WTC11 (cell line): Measurements from ENCODE around the gene UTP4. TPM values are rescaled to one million over a fixed set of nuclear protein-coding genes. Genes with fewer than 3 reads are reported as not detected.
A peak's percentile ranks its signal among the peaks of the same experiment; 100 is the strongest.

Experiments
- ATAC-seq: fragments of 200-7000 bp; cut with Tn5 transposase; 2 replicates; pipeline ENCODE4 v1.10.0; 2021; ENCODE audit warnings: mild to moderate bottlenecking, moderate library complexity
- CTCF ChIA-PET: fragments of 300-600 bp; sonication (Branson Sonifier 250); formaldehyde crosslinking; loops from one replicate; lab custom pipeline; 2021; ENCODE audit warnings: antibody characterized with exemption; lab: Charles Lee
- POLR2A ChIA-PET: fragments of 350-600 bp; sonication (Branson Sonifier 250); formaldehyde crosslinking; loops from one replicate; lab custom pipeline; 2021; ENCODE audit warnings: antibody characterized with exemption; lab: Charles Lee
- DNase-seq: peaks from one replicate; pipeline ENCODE4 v3.0.0; 2021; ENCODE audit warnings: low spot score
- H3K27ac Mint-ChIP-seq: 2 replicates; pipeline ENCODE4 v1.8.0; 2021; ENCODE audit warnings: mixed read lengths
- H3K27me3 Mint-ChIP-seq: 2 replicates; pipeline ENCODE4 v1.8.0; 2021; ENCODE audit warnings: low read depth, mild to moderate bottlenecking, moderate library complexity, mixed read lengths
- H3K36me3 Mint-ChIP-seq: 2 replicates; pipeline ENCODE4 v1.8.0; 2021; ENCODE audit warnings: mixed read lengths
- H3K4me1 Mint-ChIP-seq: 2 replicates; pipeline ENCODE4 v1.8.0; 2022; ENCODE audit warnings: mixed read lengths
- H3K4me3 Mint-ChIP-seq: 2 replicates; pipeline ENCODE4 v1.8.0; 2021; ENCODE audit warnings: mild to moderate bottlenecking, moderate library complexity, mixed read lengths
- H3K9me3 Mint-ChIP-seq: 2 replicates; pipeline ENCODE4 v1.8.0; 2021; ENCODE audit warnings: mixed read lengths
- AFF4 ChIP-seq: sonication (generic); formaldehyde crosslinking; IDR thresholded peaks from 2 replicates; pipeline ENCODE4 v1.8.1; 2023; ENCODE audit warnings: mild to moderate bottlenecking, missing genetic modification reagents, borderline replicate concordance
- ATF1 ChIP-seq: sonication (generic); formaldehyde crosslinking; IDR thresholded peaks from 2 replicates; pipeline ENCODE4 v1.8.1; 2023; ENCODE audit warnings: mild to moderate bottlenecking, moderate library complexity, missing genetic modification reagents
- CREB1 ChIP-seq: sonication (generic); formaldehyde crosslinking; IDR thresholded peaks from 2 replicates; pipeline ENCODE4 v1.8.0; 2023; ENCODE audit warnings: mild to moderate bottlenecking, missing genetic modification reagents
- CTCF ChIP-seq: fragments of 200-600 bp; IDR thresholded peaks from 2 replicates; pipeline ENCODE4 v1.8.0; 2022; ENCODE audit warnings: antibody characterized with exemption
- E2F5 ChIP-seq: sonication (generic); formaldehyde crosslinking; IDR thresholded peaks from 2 replicates; pipeline ENCODE4 v1.8.1; 2022; ENCODE audit warnings: mild to moderate bottlenecking, moderate library complexity, missing genetic modification reagents
- ETV6 ChIP-seq: sonication (generic); formaldehyde crosslinking; IDR thresholded peaks from 2 replicates; pipeline ENCODE4 v1.8.1; 2022; ENCODE audit warnings: mild to moderate bottlenecking, missing genetic modification reagents
- FOXJ3 ChIP-seq: sonication (generic); formaldehyde crosslinking; IDR thresholded peaks from 2 replicates; pipeline ENCODE4 v1.9.0; 2021; ENCODE audit warnings: missing genetic modification reagents, mild to moderate bottlenecking, borderline replicate concordance
- FOXP1 ChIP-seq: sonication (generic); formaldehyde crosslinking; IDR thresholded peaks from 2 replicates; pipeline ENCODE4 v1.8.0; 2022; ENCODE audit warnings: missing genetic modification reagents, mild to moderate bottlenecking, moderate library complexity, borderline replicate concordance
- HMGA2 ChIP-seq: fragments of 250-450 bp; sonication (Bioruptor Pico); IDR thresholded peaks from 2 replicates; pipeline ENCODE4 v1.4.0; 2021; ENCODE audit warnings: mild to moderate bottlenecking, moderate library complexity
- JUN ChIP-seq: sonication (generic); formaldehyde crosslinking; IDR thresholded peaks from 2 replicates; pipeline ENCODE4 v1.8.0; 2023; ENCODE audit warnings: mild to moderate bottlenecking, missing genetic modification reagents
- KAT7 ChIP-seq: sonication (generic); formaldehyde crosslinking; IDR thresholded peaks from 2 replicates; pipeline ENCODE4 v1.8.1; 2023; ENCODE audit warnings: missing genetic modification reagents, mild to moderate bottlenecking, borderline replicate concordance
- MLX ChIP-seq: sonication (generic); formaldehyde crosslinking; IDR thresholded peaks from 2 replicates; pipeline ENCODE4 v1.8.1; 2023; ENCODE audit warnings: mild to moderate bottlenecking, missing genetic modification reagents, moderate library complexity
- NR3C1 ChIP-seq: sonication (generic); formaldehyde crosslinking; conservative IDR thresholded peaks from 2 replicates; pipeline ENCODE4 v1.8.1; 2023; ENCODE audit warnings: low read depth, mild to moderate bottlenecking, missing genetic modification reagents
- OVOL2 ChIP-seq: fragments of 250-450 bp; sonication (Bioruptor Pico); IDR thresholded peaks from 2 replicates; pipeline ENCODE4 v1.9.0; 2021; ENCODE audit warnings: mild to moderate bottlenecking, borderline replicate concordance
- RORB ChIP-seq: fragments of 250-450 bp; sonication (Bioruptor Pico); IDR thresholded peaks from 2 replicates; pipeline ENCODE4 v1.9.0; 2021; ENCODE audit warnings: mild to moderate bottlenecking
- SOX15 ChIP-seq: fragments of 250-450 bp; sonication (Bioruptor Pico); IDR thresholded peaks from 2 replicates; pipeline ENCODE4 v1.9.0; 2021; ENCODE audit warnings: mild to moderate bottlenecking
- TEAD1 ChIP-seq: sonication (generic); formaldehyde crosslinking; IDR thresholded peaks from 2 replicates; pipeline ENCODE4 v1.8.0; 2022; ENCODE audit warnings: mild to moderate bottlenecking, missing genetic modification reagents
- TP53 ChIP-seq: sonication (generic); formaldehyde crosslinking; IDR thresholded peaks from 2 replicates; pipeline ENCODE4 v1.8.1; 2023; ENCODE audit warnings: mild to moderate bottlenecking, missing genetic modification reagents
- ZBTB21 ChIP-seq: sonication (generic); formaldehyde crosslinking; IDR thresholded peaks from 2 replicates; pipeline ENCODE4 v1.8.1; 2023; ENCODE audit warnings: mild to moderate bottlenecking, missing genetic modification reagents, borderline replicate concordance
- ZNF121 ChIP-seq: sonication (generic); formaldehyde crosslinking; IDR thresholded peaks from 2 replicates; pipeline ENCODE4 v1.8.0; 2023; ENCODE audit warnings: missing genetic modification reagents
- ZNF263 ChIP-seq: sonication (generic); formaldehyde crosslinking; IDR thresholded peaks from 2 replicates; pipeline ENCODE4 v1.8.1; 2022; ENCODE audit warnings: low read depth, mild to moderate bottlenecking, moderate library complexity, missing genetic modification reagents
- ZNF425 ChIP-seq: fragments of 250-450 bp; sonication (Bioruptor Pico); conservative IDR thresholded peaks from 2 replicates; pipeline ENCODE4 v1.9.0; 2021; ENCODE audit warnings: mild to moderate bottlenecking
- ZNF512 ChIP-seq: sonication (generic); formaldehyde crosslinking; IDR thresholded peaks from 2 replicates; pipeline ENCODE4 v1.8.1; 2022; ENCODE audit warnings: missing genetic modification reagents, borderline replicate concordance
- total RNA-seq: library from RNA; stranded (reverse); gene quantifications from 3 replicates; pipeline ENCODE4 v1.2.3, GENCODE V29; 2021

UTP4 gene
- total RNA-seq, 1 experiment from 2014 or later = 85.7 TPM

GRCh38 chr16:69132424-69133252 lies at the start of gene UTP4, which contains the start of gene CHTF8 (continued):
- TF ChIP-seq JUN (CRISPR knock-in tag) (0 out of 2 replicates have a peak, but pooled peaks have one; percentile 55), ETV6 (CRISPR knock-in tag) (peak; percentile 84), SOX15 (CRISPR knock-in tag) (no peak), ZNF512 (CRISPR knock-in tag) (no peak), ATF1 (CRISPR knock-in tag) (no peak), TEAD1 (peak; percentile 72), ZNF425 (no peak), CREB1 (CRISPR knock-in tag) (no peak), MLX (no peak), FOXP1 (CRISPR knock-in tag) (peak; percentile 78; the same call in 1 of the 2 replicates), E2F5 (CRISPR knock-in tag) (0 out of 2 replicates have a peak, but pooled peaks have one; percentile 46), RORB (CRISPR knock-in tag) (no peak), TP53 (peak; percentile 71; the same call in 1 of the 2 replicates), NR3C1 (CRISPR knock-in tag) (0 out of 2 replicates have a peak, but pooled peaks have one; percentile 41), ZNF121 (CRISPR knock-in tag) (no peak)
- TF ChIP-seq, all 79 proteins: peak for 25

GRCh38 chr16:69083306-69083941 lies 49.0 kb upstream of the UTP4 start:
- ATAC-seq = peak; percentile 80
- peak; percentile 46 for DNase-seq
- CTCF ChIA-PET = interaction anchor here (0.8 to 2.3 kb wide), 3 partner anchors 10 to 30 kb away, joined by 4 to 8 read pairs (median 6); no protein-coding TSS in a partner anchor
- no peaks in the 10 kb centered on the region for H3K9me3 Mint-ChIP-seq
- H3K4me1 Mint-ChIP-seq = peaks cover 28% of the 10 kb centered on the region
- POLR2A ChIA-PET = no interaction called here
- H3K27me3 Mint-ChIP-seq = no peaks in the 10 kb centered on the region
- H3K27ac Mint-ChIP-seq = peak overlapping the region; percentile 9; the same call in 1 of the 2 replicates
- TF ChIP-seq SOX15 (CRISPR knock-in tag) (no peak), CTCF (no peak), ZBTB21 (peak; percentile 70; the same call in 1 of the 2 replicates), FOXJ3 (CRISPR knock-in tag) (no peak), OVOL2 (CRISPR knock-in tag) (no peak), TEAD1 (0 out of 2 replicates have a peak, but pooled peaks have one; percentile 26), KAT7 (CRISPR knock-in tag) (0 out of 2 replicates have a peak, but pooled peaks have one; percentile 54), ZNF263 (no peak), HMGA2 (CRISPR knock-in tag) (no peak), AFF4 (CRISPR knock-in tag) (no peak)
- peaks cover 8% of the 10 kb centered on the region for H3K36me3 Mint-ChIP-seq
- no peak overlapping the region for H3K4me3 Mint-ChIP-seq
